GM12878 (cell line): ENCODE results near the gene ITGB2.

ENCODE experiments used
- BACH1 ChIP-seq: fragments of 450-650 bp; IDR thresholded peaks from 2 replicates; pipeline ENCODE4 v1.6.1; 2017; ENCODE audit warnings: mild to moderate bottlenecking, borderline replicate concordance
- BRCA1 ChIP-seq: IDR thresholded peaks from 2 replicates; pipeline ENCODE4 v1.6.1; 2011; ENCODE audit warnings: low read depth, low read length, improper control_type of control experiment
- JUNB ChIP-seq: IDR thresholded peaks from 2 replicates; pipeline ENCODE4 v1.6.1; 2016; ENCODE audit warnings: antibody characterized with exemption, mild to moderate bottlenecking
- SMC3 ChIP-seq: IDR thresholded peaks from 2 replicates; pipeline ENCODE4 v1.6.1; 2011; ENCODE audit warnings: low read length, improper control_type of control experiment, borderline replicate concordance

GRCh38 chr21:44885615-44886014 lies 35.1 kb downstream of the ITGB2 start:
- TF ChIP-seq JUNB (no peak), BACH1 (no peak), SMC3 (no peak), BRCA1 (no peak)
